GM12878 (cell line): ENCODE measurements around the gene MIOS. TPM values are rescaled to one million over a fixed set of nuclear protein-coding genes. Genes with fewer than 3 reads are reported as not detected.

ENCODE experiments used
- ATF2 ChIP-seq: IDR thresholded peaks from 2 replicates; pipeline ENCODE4 v1.6.1; 2012; ENCODE audit warnings: low read length, inconsistent platforms
- BRCA1 ChIP-seq: IDR thresholded peaks from 2 replicates; pipeline ENCODE4 v1.6.1; 2011; ENCODE audit warnings: low read depth, low read length, improper control_type of control experiment
- CHD2 ChIP-seq: IDR thresholded peaks from 2 replicates; pipeline ENCODE4 v1.6.1; 2011; ENCODE audit warnings: low read depth, low read length, improper control_type of control experiment, borderline replicate concordance
- CUX1 ChIP-seq: IDR thresholded peaks from 2 replicates; pipeline ENCODE4 v1.6.1; 2012; ENCODE audit warnings: improper control_type of control experiment, low read depth, low read length; ENCODE audit not compliant: insufficient replicate concordance
- EZH2 ChIP-seq: IDR thresholded peaks from 2 replicates; pipeline ENCODE4 v1.6.1; 2012; ENCODE audit warnings: low read depth, mild to moderate bottlenecking, control low read depth, inconsistent platforms, low read length, borderline replicate concordance; ENCODE audit not compliant: control insufficient read depth
- GATAD2B ChIP-seq: fragments of 450-650 bp; conservative IDR thresholded peaks from 2 replicates; pipeline ENCODE4 v1.6.1; 2017; ENCODE audit warnings: low read depth, mild to moderate bottlenecking, moderate library complexity
- KLF5 ChIP-seq: fragments of 450-650 bp; IDR thresholded peaks from 2 replicates; pipeline ENCODE4 v1.6.1; 2014; ENCODE audit warnings: mild to moderate bottlenecking; ENCODE audit not compliant: partially characterized antibody
- MEF2B ChIP-seq: fragments of 450-650 bp; IDR thresholded peaks from 2 replicates; pipeline ENCODE4 v1.6.1; 2018; ENCODE audit warnings: mild to moderate bottlenecking, moderate library complexity; ENCODE audit not compliant: partially characterized antibody, poor library complexity, severe bottlenecking
- NFYA ChIP-seq: IDR thresholded peaks from 2 replicates; pipeline ENCODE4 v1.6.1; 2011; ENCODE audit warnings: low read depth, mild to moderate bottlenecking, low read length, improper control_type of control experiment, borderline replicate concordance
- RELA ChIP-seq: fragments of 450-650 bp; IDR thresholded peaks from 2 replicates; pipeline ENCODE4 v1.8.0; 2014; ENCODE audit warnings: borderline replicate concordance; ENCODE audit not compliant: partially characterized antibody
- RUNX3 ChIP-seq: IDR thresholded peaks from 2 replicates; pipeline ENCODE4 v1.6.1; 2012; ENCODE audit warnings: low read length, inconsistent platforms
- SRF ChIP-seq, 2 experiments: IDR thresholded peaks; 2 replicates each; pipeline ENCODE4 v1.6.1; 2011; ENCODE audit warnings: low read depth in 2 of 2, low read length in 2 of 2, mild to moderate bottlenecking in 1 of 2, moderate library complexity in 1 of 2
- WRNIP1 ChIP-seq: IDR thresholded peaks from 2 replicates; pipeline ENCODE4 v1.6.1; 2011; ENCODE audit warnings: low read depth, low read length, improper control_type of control experiment, borderline replicate concordance
- ZBTB33 ChIP-seq: fragments of 450-650 bp; IDR thresholded peaks from 2 replicates; pipeline ENCODE4 v1.6.1; 2017; ENCODE audit warnings: mild to moderate bottlenecking
- ZBTB4 ChIP-seq: fragments of 450-650 bp; formaldehyde crosslinking; IDR thresholded peaks from 2 replicates; pipeline ENCODE4 v1.4.0; 2022; ENCODE audit warnings: mild to moderate bottlenecking, moderate library complexity
- ZNF217 ChIP-seq: fragments of 450-650 bp; IDR thresholded peaks from 2 replicates; pipeline ENCODE4 v1.6.1; 2017; ENCODE audit warnings: antibody characterized with exemption, mild to moderate bottlenecking
- ZSCAN29 ChIP-seq: fragments of 450-650 bp; IDR thresholded peaks from 2 replicates; pipeline ENCODE4 v1.6.1; 2017; ENCODE audit warnings: mild to moderate bottlenecking, moderate library complexity
- polyA plus RNA-seq, 11 experiments: library from polyadenylated mRNA; depleted of rRNA in 4 of 11; unstranded in 6 of 11; stranded (reverse) in 5 of 11; fragments of >200 nt; fragmentation: Nextera tagmentation in 4 of 11; fragmentation: Illumina TruSeq in 1 of 11; extraction: Ambion mirVana in 4 of 11; extraction: Trizol in 1 of 11; gene quantifications; 1 replicate in 1 of 11; 2 replicates in 10 of 11; pipeline versions ENCODE4 v1.2.1 to v1.2.3, GENCODE V29; 2011 to 2016; ENCODE audit warnings: inconsistent platforms in 2 of 11, missing spikeins in 2 of 11, low read depth in 1 of 11
- total RNA-seq, 4 experiments: library from RNA; depleted of rRNA in 3 of 4; stranded (reverse); fragments of >200 nt in 3 of 4; fragmentation: Illumina TruSeq in 1 of 4; extraction: Trizol in 1 of 4; gene quantifications; 2 replicates each; pipeline versions ENCODE4 v1.2.1 to v1.2.3, GENCODE V29; 2013 to 2021

The MIOS gene
- total and polyA plus RNA-seq, 10 of the 15 experiments (the other 5 are each of a cell fraction or from before 2014, with no cell fraction given) = 13.1 to 94.9 (median 54.2) TPM

GRCh38 chr7:7640221-7641128, 73.8 kb downstream of the MIOS start, which contains the start of gene UMAD1 (continued):
- TF ChIP-seq CUX1 = peak; percentile 10
- TF ChIP-seq ZBTB4 (CRISPR knock-in tag) = no peak
- no peak for TF ChIP-seq KLF5
- TF ChIP-seq RELA = peak; percentile 63
- no peak for TF ChIP-seq ZBTB33
- TF ChIP-seq MEF2B = no peak
- no peak for TF ChIP-seq NFYA
- no peak for TF ChIP-seq SRF (IDR thresholded peaks at IDR 0.05; ENCODE audit: low read depth in 2 of 2, low read length in 2 of 2)
- TF ChIP-seq RUNX3 = peak; percentile 67
- no peak for TF ChIP-seq WRNIP1
- TF ChIP-seq EZH2 = no peak
- TF ChIP-seq BRCA1 = peak; percentile 57; the same call in 1 of the 2 replicates
- TF ChIP-seq CHD2 = peak; percentile 96
- no peak; the same call in 1 of the 2 replicates for TF ChIP-seq ZSCAN29
- peak; percentile 93 for TF ChIP-seq GATAD2B
- TF ChIP-seq ATF2 = peak; percentile 41; the same call in 1 of the 2 replicates
- no peak for TF ChIP-seq ZNF217
